SH-SY5Y (cell line): Measurements from ENCODE around the gene MAP1LC3B2.

Experiments
- GATA2 ChIP-seq: IDR thresholded peaks from 2 replicates; pipeline ENCODE4 v1.6.1; 2011; ENCODE audit warnings: mild to moderate bottlenecking, low read depth, low read length
- GATA3 ChIP-seq: IDR thresholded peaks from 2 replicates; pipeline ENCODE4 v1.6.1; 2011; ENCODE audit warnings: low read depth, mild to moderate bottlenecking, low read length, moderate library complexity

DNA sequence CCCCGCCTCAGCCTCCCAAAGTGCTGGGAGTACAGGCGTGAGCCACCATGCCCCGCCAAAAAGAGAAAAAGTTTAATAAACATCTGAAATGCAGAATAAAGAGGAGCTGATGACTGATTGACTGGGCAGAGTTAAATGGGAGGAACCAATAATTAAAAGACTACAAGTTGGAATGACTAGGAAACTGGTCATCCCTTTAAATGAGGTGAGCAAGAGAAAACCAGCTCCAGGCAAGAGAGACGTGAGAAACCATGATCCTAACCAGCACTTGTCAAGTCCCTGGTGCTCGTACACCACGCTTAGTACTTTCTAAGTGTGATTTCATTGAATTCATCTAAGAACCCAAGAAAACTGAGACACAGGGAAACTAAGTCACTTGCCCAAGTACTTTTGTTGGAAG is 47.9 kb downstream of the MAP1LC3B2 start:
- TF ChIP-seq GATA2 (no peak), GATA3 (no peak)
